ENCODE data around the gene KCNJ9. TPM values are rescaled to one million over a fixed set of nuclear protein-coding genes. Genes with fewer than 3 reads are reported as not detected.

KCNJ9 gene
- total and polyA plus RNA-seq, 5 donors from 2014 or later, result 0.05 to 0.25 TPM; not detected in 3

Other genes starting within 250 kb of the KCNJ9 start
- not detected for gene VSIG8, start 218.9 kb upstream of the KCNJ9 start, total RNA-seq
- gene VSIG8, start 218.9 kb upstream of the KCNJ9 start, polyA plus RNA-seq, result not detected
- gene CFAP45, start 181.4 kb upstream of the KCNJ9 start, total RNA-seq, result 7.2 TPM
- under 1 TPM in 3 of 4 donors, not detected in 1; 0.40 to 0.52 (median 0.44) TPM for gene CFAP45, start 181.4 kb upstream of the KCNJ9 start, polyA plus RNA-seq
- gene TAGLN2, start 156.0 kb upstream of the KCNJ9 start, total RNA-seq, result 503 TPM
- gene TAGLN2, start 156.0 kb upstream of the KCNJ9 start, polyA plus RNA-seq, result 1,000 to 10,000 TPM in 2 of 4 donors, 100 to 1,000 TPM in 2; 723 to 1,055 (median 950) TPM
- not detected for gene IGSF9, start 135.9 kb upstream of the KCNJ9 start, total RNA-seq
- gene IGSF9, start 135.9 kb upstream of the KCNJ9 start, polyA plus RNA-seq, result under 1 TPM in 1 of 4 donors, not detected in 3; 0.23 TPM
- gene SLAMF9, start 127.3 kb upstream of the KCNJ9 start, total RNA-seq, result not detected
- gene SLAMF9, start 127.3 kb upstream of the KCNJ9 start, polyA plus RNA-seq, result not detected
- 3.6 TPM for gene PIGM, start 49.5 kb upstream of the KCNJ9 start, total RNA-seq
- gene PIGM, start 49.5 kb upstream of the KCNJ9 start, polyA plus RNA-seq, result 1 to 10 TPM; 4.3 to 5.5 (median 4.7) TPM
- gene KCNJ10, start 11.4 kb upstream of the KCNJ9 start, total RNA-seq, result not detected
- gene KCNJ10, start 11.4 kb upstream of the KCNJ9 start, polyA plus RNA-seq, result not detected
- 33.9 TPM for gene IGSF8, start 17.1 kb downstream of the KCNJ9 start, total RNA-seq
- 10 to 100 TPM; 39.2 to 45.5 (median 43.0) TPM for gene IGSF8, start 17.1 kb downstream of the KCNJ9 start, polyA plus RNA-seq
- not detected for gene ATP1A2, start 34.2 kb downstream of the KCNJ9 start, total RNA-seq
- not detected for gene ATP1A2, start 34.2 kb downstream of the KCNJ9 start, polyA plus RNA-seq
- gene ATP1A4, start 70.1 kb downstream of the KCNJ9 start, total RNA-seq, result not detected
- gene ATP1A4, start 70.1 kb downstream of the KCNJ9 start, polyA plus RNA-seq, result not detected
- gene CASQ1, start 109.0 kb downstream of the KCNJ9 start, total RNA-seq, result not detected
- gene CASQ1, start 109.0 kb downstream of the KCNJ9 start, polyA plus RNA-seq, result not detected
- gene PEA15, start 123.8 kb downstream of the KCNJ9 start, total RNA-seq, result 21.5 TPM
- 10 to 100 TPM in 1 of 4 donors, 1 to 10 TPM in 3; 7.5 to 10.2 (median 8.3) TPM for gene PEA15, start 123.8 kb downstream of the KCNJ9 start, polyA plus RNA-seq
- gene DCAF8, start 181.0 kb downstream of the KCNJ9 start, total RNA-seq, result 182 TPM
- 10 to 100 TPM; 50.3 to 74.1 (median 54.9) TPM for gene DCAF8, start 181.0 kb downstream of the KCNJ9 start, polyA plus RNA-seq
- 44.4 TPM for gene PEX19, start 203.6 kb downstream of the KCNJ9 start, total RNA-seq
- gene PEX19, start 203.6 kb downstream of the KCNJ9 start, polyA plus RNA-seq, result 10 to 100 TPM; 55.6 to 61.5 (median 58.8) TPM

Data from CD4-positive, CD25-positive, alpha-beta regulatory T cell (primary cell).